ENCODE measurements around the gene TMEM176B. TPM values are rescaled to one million over a fixed set of nuclear protein-coding genes. Genes with fewer than 3 reads are reported as not detected.
"Not testable (repeated sequence)": the region's sequence is repeated elsewhere in the genome, so short reads cannot be mapped to it uniquely, and the experiment has no call there.

The TMEM176B gene
- total RNA-seq, 1 donor from 2014 or later: 107 TPM

DNA sequence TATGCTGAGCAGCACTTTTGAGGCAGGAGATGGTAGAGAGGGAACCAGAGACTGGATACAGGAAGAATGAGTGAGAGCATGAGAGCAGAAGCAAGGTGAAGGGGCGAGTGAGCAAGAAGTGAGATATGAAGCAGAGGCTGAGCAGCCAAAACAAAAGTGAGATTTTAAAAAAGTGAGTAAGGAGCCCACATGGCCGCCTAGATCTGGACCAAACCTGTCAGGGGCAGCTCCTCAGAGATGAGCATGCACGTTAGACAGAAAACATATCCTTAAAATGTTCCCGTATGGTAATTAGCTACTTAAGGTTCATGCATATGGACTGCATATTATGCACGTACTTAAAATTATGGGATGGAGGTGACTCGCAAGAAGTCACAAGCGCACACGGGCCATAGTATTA is 22.9 kb upstream of the TMEM176B start:
- no peak for DNase-seq (ENCODE audit: low spot score)

- DNase-seq (ENCODE audit: low spot score): no peak
Measured at GRCh38 chr7:150820578-150821198, 20.5 kb upstream of the TMEM176B start.

GRCh38 chr7:150820148-150820547 is 20.0 kb upstream of the TMEM176B start:
- DNase-seq (ENCODE audit: low spot score): no peak

DNA sequence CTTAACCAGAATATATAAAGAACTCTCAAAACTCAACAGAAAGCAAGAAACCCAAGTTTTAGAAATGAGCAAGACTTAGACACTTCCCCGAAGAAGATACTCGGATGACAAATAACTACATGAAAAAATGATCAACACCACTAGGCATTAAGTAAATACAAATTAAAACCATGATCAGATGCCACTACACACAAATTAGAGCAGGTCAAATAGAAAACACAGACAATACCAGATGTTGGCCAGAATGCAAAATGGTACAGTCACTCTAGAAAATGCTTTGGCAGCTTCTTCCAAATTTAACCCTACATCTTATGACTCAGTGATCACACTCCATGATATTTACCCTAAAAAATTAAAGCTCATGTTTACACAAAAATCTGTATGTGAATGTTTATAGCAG is 18.8 kb upstream of the TMEM176B start:
- no peak for DNase-seq (ENCODE audit: low spot score)

DNA sequence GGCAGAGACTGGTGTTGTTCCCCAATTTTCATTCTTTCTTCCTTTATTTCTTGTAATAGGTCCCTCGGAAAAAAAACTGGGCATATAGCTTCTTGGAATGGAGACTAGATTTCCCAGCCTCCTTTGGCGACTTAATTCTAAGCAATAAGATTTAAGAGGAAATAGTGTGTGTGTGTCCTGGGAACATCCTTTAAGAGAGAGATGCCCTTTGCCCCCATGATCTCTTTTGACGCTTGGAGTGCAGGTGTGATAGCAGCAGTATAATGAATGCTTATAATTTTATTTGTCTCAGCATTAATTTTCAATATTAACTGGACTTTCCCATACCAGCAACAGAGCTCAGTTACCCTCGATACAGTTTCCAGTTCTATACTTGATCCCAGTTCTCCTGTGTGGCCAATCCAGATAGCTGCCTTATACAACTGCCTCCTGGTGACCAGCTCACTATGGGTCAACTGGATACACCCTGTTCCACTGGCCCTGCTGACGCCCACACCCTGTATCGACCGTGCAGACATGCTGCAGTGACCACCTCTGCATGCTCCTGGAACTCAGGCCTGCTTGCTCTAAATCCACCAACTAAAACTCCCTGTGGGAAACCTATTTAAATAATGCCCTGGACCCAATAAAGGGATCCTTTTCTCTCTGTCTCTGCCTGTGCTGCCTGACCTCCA is 14.3 kb upstream of the TMEM176B start:
- no peak for DNase-seq (ENCODE audit: low spot score)

- DNase-seq (ENCODE audit: low spot score): not testable (repeated sequence)
Measured at GRCh38 chr7:150807616-150808438, 7.7 kb upstream of the TMEM176B start.

- no peak for DNase-seq (ENCODE audit: low spot score)
Measured at GRCh38 chr7:150806863-150807262, 6.7 kb upstream of the TMEM176B start.

GRCh38 chr7:150806454-150806853 is 6.3 kb upstream of the TMEM176B start:
- no peak for DNase-seq (ENCODE audit: low spot score)

DNA sequence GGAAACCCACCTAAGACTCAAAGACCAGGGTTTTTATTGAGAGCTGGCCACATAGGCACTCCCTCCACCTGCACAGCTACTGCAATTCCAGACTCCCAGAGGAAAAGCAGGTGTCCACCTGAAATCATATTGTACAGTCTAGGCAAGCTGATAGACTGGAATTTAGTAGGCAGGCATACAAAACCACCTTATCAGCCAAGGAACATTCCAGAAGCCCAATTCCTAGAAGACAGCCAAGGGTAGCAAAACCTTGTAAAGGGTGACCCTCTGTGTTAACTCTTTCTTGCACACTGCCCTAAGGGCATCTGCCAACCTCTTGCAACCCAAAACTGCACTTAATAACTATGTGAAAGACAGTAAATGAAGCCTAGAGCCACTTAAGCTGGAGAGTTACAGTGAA is 5.7 kb upstream of the TMEM176B start:
- no peak for DNase-seq (ENCODE audit: low spot score)

DNA sequence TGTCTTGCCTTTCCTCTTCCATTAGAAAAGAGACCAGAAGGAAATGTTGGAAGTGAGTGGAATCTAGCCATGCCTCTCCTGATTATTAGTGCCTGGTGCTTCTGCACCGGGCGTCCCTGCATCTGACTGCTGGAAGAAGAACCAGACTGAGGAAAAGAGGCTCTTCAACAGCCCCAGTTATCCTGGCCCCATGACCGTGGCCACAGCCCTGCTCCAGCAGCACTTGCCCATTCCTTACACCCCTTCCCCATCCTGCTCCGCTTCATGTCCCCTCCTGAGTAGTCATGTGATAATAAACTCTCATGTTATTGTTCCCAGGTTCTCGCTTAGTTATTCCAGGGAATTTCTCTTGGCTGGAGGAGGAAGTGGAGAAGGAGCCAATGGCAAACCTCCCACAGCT is 4.6 kb upstream of the TMEM176B start:
- DNase-seq (ENCODE audit: low spot score): no peak

DNA sequence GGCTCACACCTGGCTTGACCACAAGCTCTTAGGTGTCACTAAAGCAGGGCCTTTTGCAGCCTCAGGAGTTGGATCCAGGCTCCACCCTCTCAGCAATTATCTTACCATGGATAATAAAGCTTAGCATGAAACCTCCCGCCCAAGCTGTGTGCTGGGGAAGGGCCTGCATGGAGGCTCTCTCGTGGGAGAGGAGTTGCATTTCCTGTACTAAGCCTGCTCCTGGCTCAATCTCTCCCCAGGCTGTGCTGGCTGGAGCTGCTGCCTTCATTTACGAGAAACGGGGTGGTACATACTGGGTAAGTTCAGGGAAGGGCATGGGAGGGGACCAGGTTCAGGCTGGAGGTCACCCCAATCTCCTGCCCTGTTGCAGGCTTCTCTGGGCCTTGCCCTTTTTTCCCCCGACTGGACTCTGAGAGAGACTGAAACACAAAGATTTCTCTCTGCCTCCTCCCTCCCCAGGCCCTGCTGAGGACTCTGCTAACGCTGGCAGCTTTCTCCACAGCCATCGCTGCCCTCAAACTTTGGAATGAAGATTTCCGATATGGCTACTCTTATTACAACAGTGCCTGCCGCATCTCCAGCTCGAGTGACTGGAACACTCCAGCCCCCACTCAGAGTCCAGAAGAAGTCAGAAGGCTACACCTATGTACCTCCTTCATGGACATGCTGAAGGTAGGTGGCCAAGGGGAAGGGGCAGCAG is 3.1 kb upstream of the TMEM176B start:
- peak; percentile 57 for DNase-seq (ENCODE audit: low spot score)

- no peak for DNase-seq (ENCODE audit: low spot score)
Measured at GRCh38 chr7:150801946-150802771, 2.0 kb upstream of the TMEM176B start.

DNA sequence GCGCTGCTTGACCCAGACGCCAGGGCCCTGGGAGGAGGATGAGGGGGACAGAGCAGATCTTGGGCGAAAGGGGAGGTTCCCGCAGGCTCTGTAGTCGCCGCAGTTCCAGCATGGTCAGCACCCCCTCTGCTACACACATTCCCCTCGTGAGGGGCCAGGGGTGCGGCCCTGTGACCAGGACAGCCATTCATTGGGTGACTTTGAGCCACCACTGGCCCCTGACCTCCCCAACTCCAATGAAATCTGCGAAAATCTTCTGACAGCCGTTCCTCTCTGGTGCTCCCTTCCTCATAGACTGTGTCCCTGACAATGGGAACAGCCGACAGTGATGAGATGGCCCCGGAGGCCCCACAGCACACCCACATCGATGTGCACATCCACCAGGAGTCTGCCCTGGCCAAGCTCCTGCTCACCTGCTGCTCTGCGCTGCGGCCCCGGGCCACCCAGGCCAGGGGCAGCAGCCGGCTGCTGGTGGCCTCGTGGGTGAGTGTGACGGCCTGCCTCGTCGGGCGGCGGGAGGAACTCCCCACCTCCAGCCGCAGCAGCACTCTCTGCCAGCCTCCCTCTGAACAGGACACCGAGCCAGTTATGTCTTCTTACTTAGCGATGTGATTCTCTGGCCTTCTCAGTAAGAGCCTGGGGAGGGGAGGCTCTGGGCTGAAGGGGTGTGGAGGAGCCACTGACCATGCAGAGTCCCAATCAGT is 1.2 kb upstream of the TMEM176B start:
- no peak for DNase-seq (ENCODE audit: low spot score)

DNA sequence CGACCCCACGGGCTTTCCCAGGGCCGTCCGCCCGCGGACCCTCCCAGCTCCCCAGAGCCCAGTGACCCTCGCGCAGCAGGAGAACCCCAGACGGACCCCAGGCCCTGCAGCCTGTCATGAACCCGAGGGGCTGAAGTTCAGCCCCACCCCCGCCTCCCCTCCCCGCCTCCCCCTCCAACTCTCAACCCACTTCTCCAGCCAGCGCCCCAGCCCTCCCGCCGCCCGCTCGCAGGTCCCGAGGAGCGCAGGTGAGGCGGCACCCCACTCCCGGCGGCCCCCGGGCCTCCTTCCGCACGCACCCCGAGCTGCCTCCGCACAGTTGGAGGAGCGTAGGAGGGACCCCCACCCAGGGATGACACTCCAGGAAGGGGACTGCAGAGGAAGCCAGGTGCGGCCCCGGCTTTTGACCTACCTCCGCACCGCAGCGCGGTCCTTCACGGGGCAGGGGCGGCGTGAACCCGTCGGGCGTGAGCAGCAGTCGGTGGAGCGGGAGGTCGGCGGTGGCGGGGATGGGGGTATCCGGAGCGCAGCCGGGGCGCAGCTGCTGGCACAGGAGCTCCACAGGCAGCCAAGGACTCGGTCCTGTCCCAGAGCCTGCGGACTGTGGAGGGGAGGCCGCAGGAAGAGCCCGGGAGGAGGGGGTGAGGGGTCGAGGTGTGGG is 547 bp upstream of the TMEM176B start, which contains the start of gene TMEM176A:
Gene TMEM176A, plus strand, starts transcription at position 189 of the 661 bp plus-strand sequence. CDS start 782 bp downstream, outside the sequence.
- DNase-seq (ENCODE audit: low spot score): no peak

GRCh38 chr7:150799156-150799555 is 1.0 kb downstream of the TMEM176B start:
- DNase-seq (ENCODE audit: low spot score): no peak

DNA sequence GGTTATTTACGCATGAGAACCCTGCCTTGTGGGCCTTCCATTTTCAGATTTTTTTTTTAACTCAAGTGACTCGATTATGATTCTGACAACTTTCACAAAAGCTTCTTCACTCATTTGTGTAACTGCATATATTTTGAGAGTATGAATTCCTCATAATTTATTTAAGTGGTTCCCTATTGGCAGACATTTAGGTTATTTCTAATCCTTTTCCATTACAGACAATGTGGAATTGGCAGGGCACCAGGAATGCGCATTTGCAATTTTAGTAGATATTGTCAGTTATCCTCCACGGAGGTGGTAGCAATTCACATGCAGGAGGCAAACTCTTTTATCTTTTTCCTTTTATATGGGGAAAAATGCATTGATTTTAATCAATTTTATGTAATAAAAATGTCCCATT is 2.5 kb downstream of the TMEM176B start:
- no peak for DNase-seq (ENCODE audit: low spot score)

DNA sequence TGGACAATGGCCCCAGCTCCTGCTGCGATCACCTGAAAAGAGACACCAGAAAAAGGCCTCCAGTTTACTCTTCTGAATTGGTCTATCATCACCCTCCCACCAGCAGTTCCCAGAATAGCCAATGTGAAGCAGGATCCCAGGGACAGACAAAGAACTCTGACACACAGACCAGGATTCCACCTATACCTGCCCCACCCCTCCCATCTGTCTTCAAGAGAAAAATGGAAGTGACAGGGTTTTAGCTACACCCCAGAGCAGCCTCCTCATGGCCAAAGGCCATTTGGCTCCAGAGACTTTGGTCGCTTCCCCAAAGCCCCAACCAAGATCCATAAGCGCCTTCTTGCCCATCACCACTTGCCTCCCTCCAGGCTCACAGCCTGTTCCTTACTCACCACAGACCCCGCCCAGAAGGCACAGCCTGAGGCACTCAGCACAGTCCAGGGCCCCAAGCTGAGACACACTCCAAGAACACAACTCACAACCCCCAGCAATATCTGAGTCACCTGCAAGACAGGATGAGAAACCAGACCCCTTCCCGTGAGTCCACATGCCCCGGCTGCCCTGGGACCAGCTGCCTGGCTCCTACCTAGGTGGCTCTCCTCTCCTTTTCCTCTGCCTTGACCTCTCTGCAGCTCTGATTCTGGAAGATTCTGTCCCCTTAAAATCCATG is 6.5 kb downstream of the TMEM176B start:
- DNase-seq (ENCODE audit: low spot score): no peak

- DNase-seq (ENCODE audit: low spot score): no peak
Measured at GRCh38 chr7:150791746-150792452, 8.3 kb downstream of the TMEM176B start.

DNA sequence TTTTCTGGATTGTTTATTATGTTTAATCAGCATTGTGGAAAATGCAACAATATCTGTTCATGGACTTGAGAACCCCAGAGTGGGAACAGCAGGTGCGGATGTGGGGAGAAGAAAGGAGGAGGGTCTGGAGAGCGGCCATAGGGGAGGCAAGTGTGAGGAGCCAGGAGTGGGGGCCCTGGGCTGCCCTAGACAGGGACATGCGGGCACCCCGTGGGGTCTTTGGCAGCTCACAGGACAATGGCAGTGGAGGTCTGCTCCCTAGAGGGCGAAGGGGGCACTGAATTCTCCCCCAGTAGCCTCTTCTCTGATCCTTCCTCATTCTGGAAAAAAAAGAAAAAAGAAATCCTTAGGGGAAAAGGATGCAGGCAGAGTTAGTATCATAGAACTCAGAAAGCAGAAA is 8.9 kb downstream of the TMEM176B start:
- DNase-seq (ENCODE audit: low spot score): no peak
